K562 (cell line): ENCODE results near the gene DBX1. TPM values are rescaled to one million over a fixed set of nuclear protein-coding genes. Genes with fewer than 3 reads are reported as not detected.
"Not testable (repeated sequence)": the region's sequence is repeated elsewhere in the genome, so short reads cannot be mapped to it uniquely, and the experiment has no call there.

Experiments used
- ATAC-seq: fragments of 200-7000 bp; cut with Tn5 transposase; 3 replicates; pipeline ENCODE4 v1.9.1; 2020; ENCODE audit warnings: moderate library complexity
- BruUV-seq: library from RNA; stranded (reverse); fragments of 400-500 nt; replicated peaks from 2 replicates; lab custom pipeline; 2021; lab: Mats Ljungman, UMichigan
- CTCF ChIA-PET: fragments of 300-600 bp; formaldehyde crosslinking; extraction: SDS; loops from one replicate; lab custom pipeline; 2021; ENCODE audit warnings: low intra/inter-chr PET ratio; lab: Yijun Ruan, JAX
- POLR2A ChIA-PET: fragments of 300-600, 350-650 bp; sonication (Branson Sonifier 250); formaldehyde crosslinking; extraction: SDS; loops from one replicate; lab custom pipeline; 2021; ENCODE audit warnings: antibody characterized with exemption, inconsistent platforms; lab: Yijun Ruan, JAX
- DNase-seq, 4 experiments: peaks; one replicate each; pipeline versions ENCODE4 v3.0.0 to v3.0.0-alpha.2; 2011 to 2018; ENCODE audit warnings: low spot score in 3 of 4, mixed read lengths in 3 of 4; ENCODE audit errors: extremely low read depth in 1 of 4
- FAIRE-seq: peaks from 2 replicates; lab custom pipeline; 2011; peaks lifted over from hg19 to GRCh38; lab: Jason Lieb, UNC
- H2AFZ ChIP-seq: 2 replicates; pipeline ENCODE4 v1.6.0; 2011; ENCODE audit warnings: low read depth, low read length, control low read depth, inconsistent platforms
- H3K27ac ChIP-seq: fragments of 200-600 bp; 3 replicates; pipeline ENCODE4 v1.8.0; 2011; ENCODE audit warnings: low read depth, mild to moderate bottlenecking, control low read depth, inconsistent platforms, low read length, moderate library complexity, mixed read lengths; ENCODE audit errors: extremely low read depth
- H3K27me3 ChIP-seq, 2 experiments: fragments of 300-600 bp in 1 of 2; 2 replicates in 1 of 2; 3 replicates in 1 of 2; pipeline versions ENCODE4 v1.6.0 to v1.8.0; 2011; ENCODE audit warnings: inconsistent platforms in 2 of 2, low read length in 2 of 2, mild to moderate bottlenecking in 1 of 2, mixed read lengths in 1 of 2, moderate library complexity in 1 of 2; ENCODE audit not compliant: control insufficient read depth in 2 of 2, insufficient read depth in 2 of 2
- H3K36me3 ChIP-seq: fragments of 300-600 bp; 3 replicates; pipeline ENCODE4 v1.8.0; 2011; ENCODE audit warnings: mild to moderate bottlenecking, low read length, inconsistent platforms; ENCODE audit not compliant: control insufficient read depth, insufficient read depth
- H3K4me1 ChIP-seq, 2 experiments: fragments of 200-600 bp in 1 of 2; replicated peaks in 1 of 2; 2 replicates in 1 of 2; 3 replicates in 1 of 2; pipeline versions ENCODE4 v1.5.1 to v1.8.0; 2011; ENCODE audit warnings: inconsistent platforms in 2 of 2, low read length in 2 of 2, mild to moderate bottlenecking in 1 of 2, mixed read lengths in 1 of 2, moderate library complexity in 1 of 2; ENCODE audit not compliant: control insufficient read depth in 2 of 2, insufficient read depth in 2 of 2
- H3K4me2 ChIP-seq: 2 replicates; pipeline ENCODE4 v1.6.1; 2011; ENCODE audit warnings: low read length, control low read depth, inconsistent platforms, mixed read lengths; ENCODE audit not compliant: insufficient read depth
- H3K4me3 ChIP-seq: fragments of 200-600 bp; sonication (generic), shearing (Covaris generic); 2 replicates; pipeline ENCODE4 v1.5.1; 2016; ENCODE audit warnings: control low read depth, inconsistent platforms
- H3K79me2 ChIP-seq: fragments of 200-600 bp; 3 replicates; pipeline ENCODE4 v1.8.0; 2011; ENCODE audit warnings: low read length, inconsistent platforms; ENCODE audit not compliant: control insufficient read depth, insufficient read depth
- H3K9ac ChIP-seq, 2 experiments: 2 replicates each; pipeline versions ENCODE4 v1.6.0 to v1.6.1; 2011; ENCODE audit warnings: low read depth in 2 of 2, low read length in 2 of 2, control low read depth in 1 of 2, inconsistent platforms in 1 of 2, mild to moderate bottlenecking in 1 of 2, mixed read lengths in 1 of 2; ENCODE audit not compliant: insufficient read depth in 1 of 2
- H3K9me1 ChIP-seq: one replicate; pipeline ENCODE4 v1.6.0; 2011; ENCODE audit warnings: inconsistent platforms, mild to moderate bottlenecking, low read length, moderate library complexity; ENCODE audit not compliant: control insufficient read depth, insufficient read depth
- H3K9me3 ChIP-seq: replicated peaks from 2 replicates; pipeline ENCODE4 v1.5.1; 2011; ENCODE audit warnings: low read depth, low read length, inconsistent platforms; ENCODE audit not compliant: control insufficient read depth, insufficient read depth
- H4K20me1 ChIP-seq: replicated peaks from 2 replicates; pipeline ENCODE4 v1.6.1; 2011; ENCODE audit warnings: low read length, inconsistent platforms, mixed read lengths; ENCODE audit not compliant: control insufficient read depth, insufficient read depth
- NCOR1 ChIP-seq: fragments of 450-650 bp; IDR thresholded peaks from 2 replicates; pipeline ENCODE4 v1.6.1; 2016; ENCODE audit warnings: mild to moderate bottlenecking, moderate library complexity
- SMAD4 ChIP-seq: fragments of 250-450 bp; sonication (Bioruptor Pico); conservative IDR thresholded peaks from 2 replicates; pipeline ENCODE4 v1.8.0; 2021; ENCODE audit warnings: inconsistent platforms, mild to moderate bottlenecking, moderate library complexity
- WGBS: fragments of 100-300 bp; shearing (Covaris generic); methylation state at CpG from one replicate; pipeline ENCODE4 v1.1.6; 2016; ENCODE audit warnings: low coverage, mixed read lengths; ENCODE audit not compliant: insufficient coverage; ENCODE audit errors: missing lambda C conversion rate; 5-methylcytosine and 5-hydroxymethylcytosine counted together
- in situ Hi-C: fragments of 300-500 bp; cut with MboI; formaldehyde crosslinking; loops from 4 replicates; pipeline ENCODE4 v1.15.0; 2018; ENCODE audit warnings: inconsistent platforms, mixed read lengths
- intact Hi-C: fragments of 100-400 bp; cut with micrococcal nuclease; formaldehyde crosslinking; loops from 2 replicates; pipeline ENCODE4 v1.14.2; 2022
- polyA plus RNA-seq, 8 experiments: library from polyadenylated mRNA; depleted of rRNA in 4 of 8; stranded (reverse) in 5 of 8; unstranded in 3 of 8; fragments of >200 nt; fragmentation: Nextera tagmentation in 2 of 8; fragmentation: Illumina TruSeq in 1 of 8; extraction: Ambion mirVana in 2 of 8; extraction: Trizol in 1 of 8; gene quantifications; 2 replicates each; pipeline versions ENCODE4 v1.2.1 to v1.2.3, GENCODE V29; 2011 to 2014; ENCODE audit warnings: inconsistent platforms in 1 of 8, missing spikeins in 1 of 8
- total RNA-seq, 7 experiments: library from RNA; depleted of rRNA in 6 of 7; stranded (reverse); fragments of >200 nt in 6 of 7; fragmentation: Illumina TruSeq in 2 of 7; extraction: Trizol in 2 of 7; gene quantifications; 2 replicates each; pipeline versions ENCODE4 v1.2.1 to v1.2.3, GENCODE V29; 2011 to 2021; ENCODE audit warnings: low replicate concordance in 1 of 7

The DBX1 gene
- total and polyA plus RNA-seq, 9 of the 15 experiments (the other 6 are each of a cell fraction or from before 2014, with no cell fraction given): not detected

- no peak for FAIRE-seq
- H3K9me1 ChIP-seq: no peaks in the 10 kb centered on the region
- peaks cover 0 to 6% of the 10 kb centered on the region in 2 experiments; a peak in 2 of 5 replicates for H3K4me1 ChIP-seq
- BruUV-seq: no TSS peak
- WGBS: 13% methylated on average over 4 of the region's 4 CpGs
- ChIA-PET CTCF (interaction anchor here (0.5 to 4.2 kb wide), 3 partner anchors 178 to 505 kb away, joined by 3 to 29 read pairs (median 3); no protein-coding TSS in a partner anchor), POLR2A (interaction anchor here (1.8 kb wide), 1 partner anchor 17 kb away, joined by 8 read pairs; no protein-coding TSS in a partner anchor)
- no peak overlapping the region for H3K9ac ChIP-seq
- no peaks in the 10 kb centered on the region; the same call in 1 of the 2 replicates for H4K20me1 ChIP-seq
- no peak overlapping the region for H3K27ac ChIP-seq
- no peaks in the 10 kb centered on the region for H3K79me2 ChIP-seq
- in situ Hi-C loops (loop anchor here (5.0 to 10.0 kb wide), 3 partner anchors 205 to 567 kb away; no protein-coding TSS in a partner anchor), intact Hi-C loops (loop anchor here (2.0 to 5.0 kb wide), 4 partner anchors 313 to 567 kb away; no protein-coding TSS in a partner anchor)
- no peak overlapping the region for H3K4me3 ChIP-seq
- H3K4me2 ChIP-seq: no peak overlapping the region
- DNase-seq: no peak
- ATAC-seq: no peak
- H3K27me3 ChIP-seq: peaks cover 2 to 25% of the 10 kb centered on the region in 2 experiments; a peak in 4 of 5 replicates
- no peaks in the 10 kb centered on the region for H3K9me3 ChIP-seq
- H2AFZ ChIP-seq: no peak overlapping the region
- TF ChIP-seq SMAD4 (CRISPR knock-in tag) (no peak), NCOR1 (no peak)
- H3K36me3 ChIP-seq: no peaks in the 10 kb centered on the region
Observed at GRCh38 chr11:20129665-20130064, 30.6 kb downstream of the DBX1 start.

DNA sequence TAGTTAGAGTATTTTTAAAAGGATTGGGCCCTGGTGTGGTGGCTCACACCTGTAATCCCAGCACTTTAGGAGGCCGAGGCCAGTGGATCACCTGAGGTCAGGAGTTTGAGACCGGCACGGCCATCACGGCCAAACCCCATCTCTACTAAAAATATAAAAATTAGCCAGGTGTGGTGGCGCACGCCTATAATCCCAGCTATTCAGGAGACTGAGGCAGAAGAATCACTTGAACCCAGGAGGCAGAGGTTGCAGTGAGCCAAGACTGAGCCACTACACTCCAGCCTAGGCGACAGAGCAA, 31.8 kb downstream of the DBX1 start:
- not testable (repeated sequence) for ATAC-seq, H3K4me2 ChIP-seq, H3K9ac ChIP-seq, FAIRE-seq, H3K4me3 ChIP-seq, H3K4me1 ChIP-seq, H3K36me3 ChIP-seq, H3K9me1 ChIP-seq, H3K9me3 ChIP-seq, H4K20me1 ChIP-seq, DNase-seq, BruUV-seq, H3K79me2 ChIP-seq, H3K27ac ChIP-seq, H2AFZ ChIP-seq
- POLR2A ChIA-PET: interaction anchor here (0.6 to 1.8 kb wide), 4 partner anchors 16 to 226 kb away, joined by 3 to 8 read pairs (median 4); no protein-coding TSS in a partner anchor
- intact Hi-C loops (loop anchor here (1.0 to 5.0 kb wide), 6 partner anchors 223 to 544 kb away; no protein-coding TSS in a partner anchor), in situ Hi-C loops (loop anchor here (10.0 kb wide), 1 partner anchor 486 kb away; no protein-coding TSS in a partner anchor)
- CTCF ChIA-PET: interaction anchor here (1.4 to 1.8 kb wide), 2 partner anchors 177 to 482 kb away, joined by 6 to 7 read pairs; no protein-coding TSS in a partner anchor
- H3K27me3 ChIP-seq: peaks cover 2 to 25% of the 10 kb centered on the region in 2 experiments; a peak in 3 of 5 replicates
- 59% methylated on average over 7 of the region's 7 CpGs for WGBS
